ENCODE measurements around the gene SFT2D2. TPM values are rescaled to one million over a fixed set of nuclear protein-coding genes. Genes with fewer than 3 reads are reported as not detected.

The SFT2D2 gene
- total RNA-seq = 100 to 1,000 TPM in 1 of 4 donors, 10 to 100 TPM in 3; 38.4 to 111 (median 59.2) TPM

DNA sequence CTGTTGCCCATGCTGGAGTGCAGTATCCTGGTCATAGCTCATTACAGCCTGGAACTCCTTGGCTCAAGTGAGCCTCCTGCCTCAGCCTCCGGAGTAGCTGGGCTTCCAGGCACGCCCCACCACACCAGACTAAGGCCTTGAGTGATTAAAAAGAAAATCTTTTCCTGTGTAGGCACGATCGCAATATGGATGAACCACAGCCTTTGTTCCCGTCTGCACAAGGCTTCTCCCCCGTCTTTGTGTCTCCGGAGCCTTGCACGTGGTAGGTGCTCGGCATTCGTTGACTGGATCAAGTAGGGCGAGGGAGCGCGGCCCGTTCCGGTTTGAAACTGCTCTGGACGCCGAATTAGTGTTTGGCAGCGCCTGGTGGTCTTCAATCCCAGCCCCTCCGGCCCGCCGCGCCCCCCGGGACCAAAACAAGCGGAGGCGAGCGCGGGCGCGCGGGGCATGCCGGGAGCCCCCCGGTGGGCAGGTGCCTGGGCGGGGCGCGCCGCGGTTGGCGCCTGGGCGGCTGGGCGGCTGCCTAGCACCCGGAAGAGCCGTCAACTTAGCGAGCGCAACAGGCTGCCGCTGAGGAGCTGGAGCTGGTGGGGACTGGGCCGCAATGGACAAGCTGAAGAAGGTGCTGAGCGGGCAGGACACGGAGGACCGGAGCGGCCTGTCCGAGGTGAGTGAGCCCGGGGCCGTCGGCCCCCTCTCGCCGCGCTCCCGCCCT, at the start of gene SFT2D2:
SFT2D2 (plus strand) TSS at position 529 of the 715 bp plus-strand sequence; CDS start at position 605, 76 bp downstream.
- intact Hi-C loops (cut with DNase I; ENCODE audit: low total_unique reads) = no loop called here
- Histone ChIP-seq H3K27ac (peak within 1 kb of the TSS; percentile 92 to 95), H3K36me3 (no peaks in the 10 kb centered on the region), H3K4me3 (peak within 1 kb of the TSS; percentile 91 to 94), H3K27me3 (no peaks in the 10 kb centered on the region), H3K4me1 (peaks cover 10 to 13% of the 10 kb centered on the region in 2 donors), H3K9me3 (no peaks in the 10 kb centered on the region)
- TF ChIP-seq POLR2A (IDR thresholded peaks at IDR 0.05) = peak; percentile 79 to 90
- TF ChIP-seq, protein P1, sequence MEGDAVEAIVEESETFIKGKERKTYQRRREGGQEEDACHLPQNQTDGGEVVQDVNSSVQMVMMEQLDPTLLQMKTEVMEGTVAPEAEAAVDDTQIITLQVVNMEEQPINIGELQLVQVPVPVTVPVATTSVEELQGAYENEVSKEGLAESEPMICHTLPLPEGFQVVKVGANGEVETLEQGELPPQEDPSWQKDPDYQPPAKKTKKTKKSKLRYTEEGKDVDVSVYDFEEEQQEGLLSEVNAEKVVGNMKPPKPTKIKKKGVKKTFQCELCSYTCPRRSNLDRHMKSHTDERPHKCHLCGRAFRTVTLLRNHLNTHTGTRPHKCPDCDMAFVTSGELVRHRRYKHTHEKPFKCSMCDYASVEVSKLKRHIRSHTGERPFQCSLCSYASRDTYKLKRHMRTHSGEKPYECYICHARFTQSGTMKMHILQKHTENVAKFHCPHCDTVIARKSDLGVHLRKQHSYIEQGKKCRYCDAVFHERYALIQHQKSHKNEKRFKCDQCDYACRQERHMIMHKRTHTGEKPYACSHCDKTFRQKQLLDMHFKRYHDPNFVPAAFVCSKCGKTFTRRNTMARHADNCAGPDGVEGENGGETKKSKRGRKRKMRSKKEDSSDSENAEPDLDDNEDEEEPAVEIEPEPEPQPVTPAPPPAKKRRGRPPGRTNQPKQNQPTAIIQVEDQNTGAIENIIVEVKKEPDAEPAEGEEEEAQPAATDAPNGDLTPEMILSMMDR (IDR thresholded peaks at IDR 0.05) = peak in 1 of 4 experiments; percentile 18
- DNase-seq = peak; percentile 74 to 80

DNA sequence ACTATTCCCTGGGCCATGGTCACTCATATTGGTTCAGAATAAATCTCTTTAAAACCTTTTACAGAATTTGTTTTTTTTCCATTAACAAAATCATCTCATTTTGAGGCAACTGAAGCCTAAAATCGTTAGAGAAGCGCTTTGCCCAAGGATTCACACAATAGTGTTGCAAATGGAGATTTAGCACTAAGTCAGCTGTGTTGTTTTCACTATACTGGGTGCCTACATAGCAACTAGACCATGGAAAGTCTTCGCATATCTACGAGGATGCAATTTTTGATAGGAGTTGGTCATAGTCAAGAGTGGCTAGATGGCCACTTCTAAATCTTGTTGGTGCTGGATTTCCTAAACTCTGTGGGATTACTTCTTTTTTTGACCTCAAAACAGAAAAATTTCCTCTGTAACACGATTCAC, 47.6 kb upstream of the SFT2D2 start:
- intact Hi-C loops (cut with DNase I; ENCODE audit: low total_unique reads) = no loop called here
- peak overlapping the region; percentile 59 to 86 for H3K4me3 ChIP-seq

DNA sequence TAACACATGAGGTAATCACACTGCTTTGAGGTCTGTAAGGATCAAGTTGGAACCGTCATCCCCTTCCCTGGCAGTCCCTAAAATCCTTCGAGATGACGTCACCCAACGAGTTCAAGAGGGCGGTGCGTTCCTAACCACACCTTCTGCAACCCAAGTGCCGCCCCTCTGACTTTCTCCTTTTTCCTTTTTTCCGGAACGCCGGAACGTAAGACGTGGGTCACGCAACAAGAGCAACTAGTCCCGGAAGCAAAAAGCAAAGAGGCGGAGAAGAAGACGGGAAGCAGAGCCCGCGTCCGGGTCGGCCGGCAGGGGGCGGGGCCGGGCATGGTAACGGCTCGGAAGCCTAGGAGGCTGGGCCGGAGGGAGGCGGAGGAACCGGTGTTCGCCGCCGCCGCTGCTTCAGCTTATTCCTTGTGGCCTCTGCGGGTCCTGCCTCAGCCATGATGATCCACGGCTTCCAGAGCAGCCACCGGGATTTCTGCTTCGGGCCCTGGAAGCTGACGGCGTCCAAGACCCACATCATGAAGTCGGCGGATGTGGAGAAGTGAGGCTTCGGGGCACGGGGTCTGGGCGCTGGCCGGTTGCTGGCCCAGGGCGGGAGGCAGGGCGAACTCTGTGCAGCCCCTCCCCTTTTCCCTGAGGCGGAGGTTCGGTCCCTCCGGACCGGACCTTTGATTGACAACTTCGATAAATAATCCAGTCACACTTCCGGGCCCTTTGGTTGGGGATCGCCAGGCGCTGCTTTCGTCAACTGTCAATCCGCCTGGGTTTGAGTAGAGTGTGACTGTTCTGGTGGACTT, 47.0 kb upstream of the SFT2D2 start, which contains the start of gene TIPRL:
TIPRL (plus strand) TSS at position 325 of the 800 bp plus-strand sequence; CDS start at position 441, 116 bp downstream.
- peak; percentile 96 to 97 for DNase-seq
- no peaks in the 10 kb centered on the region for H3K27me3 ChIP-seq
- H3K36me3 ChIP-seq = no peaks in the 10 kb centered on the region
- no peaks in the 10 kb centered on the region for H3K4me1 ChIP-seq
- intact Hi-C loops (cut with DNase I; ENCODE audit: low total_unique reads) = no loop called here
- no peaks in the 10 kb centered on the region for H3K9me3 ChIP-seq
- H3K4me3 ChIP-seq = peak within 1 kb of the TSS; percentile 59 to 86
- peak; percentile 55 to 86 for TF ChIP-seq POLR2A (IDR thresholded peaks at IDR 0.05)
- TF ChIP-seq, protein P1 (IDR thresholded peaks at IDR 0.05) = peak; percentile 59 to 88 (median 70)
- H3K27ac ChIP-seq = peak within 1 kb of the TSS; percentile 86 to 88

More for the DNA sequence above, 47.6 kb upstream of the SFT2D2 start:
- Histone ChIP-seq H3K9me3 (no peaks in the 10 kb centered on the region), H3K4me1 (no peaks in the 10 kb centered on the region), H3K27ac (peak overlapping the region; percentile 86 to 88), H3K36me3 (no peaks in the 10 kb centered on the region), H3K27me3 (no peaks in the 10 kb centered on the region)
- no peak for TF ChIP-seq POLR2A (IDR thresholded peaks at IDR 0.05)
- TF ChIP-seq, protein P1 (IDR thresholded peaks at IDR 0.05) = no peak
- DNase-seq = no peak

- no peaks in the 10 kb centered on the region for H3K36me3 ChIP-seq
- no peaks in the 10 kb centered on the region for H3K27me3 ChIP-seq
- peak overlapping the region; percentile 59 to 86 for H3K4me3 ChIP-seq
- H3K27ac ChIP-seq = peak overlapping the region; percentile 86 to 88
- intact Hi-C loops (cut with DNase I; ENCODE audit: low total_unique reads) = no loop called here
- H3K9me3 ChIP-seq = no peaks in the 10 kb centered on the region
- TF ChIP-seq, protein P1 (IDR thresholded peaks at IDR 0.05) = no peak
- no peak for TF ChIP-seq POLR2A (IDR thresholded peaks at IDR 0.05)
- no peaks in the 10 kb centered on the region for H3K4me1 ChIP-seq
- no peak for DNase-seq
Measured at GRCh38 chr1:168179438-168180147, 46.2 kb upstream of the SFT2D2 start.
